Stomach (tissue), 9 donors: ENCODE results near the gene RHCG. TPM values are rescaled to one million over a fixed set of nuclear protein-coding genes. Genes with fewer than 3 reads are reported as not detected.

ENCODE experiments used
- DNase-seq, 2 donors: peaks; one replicate each; pipeline versions ENCODE4 v3.0.0 to v3.0.0-alpha.2; 2013 to 2019
- H3K27ac ChIP-seq, 5 donors: fragments of 200-600 bp in 4 of 5; sonication (generic) in 4 of 5; one replicate each; pipeline ENCODE4 v1.5.1; 2013 to 2019; ENCODE audit warnings: mild to moderate bottlenecking in 1 of 5, moderate library complexity in 1 of 5
- H3K27me3 ChIP-seq, 3 donors: fragments of 200-600 bp; sonication (generic); one replicate each; pipeline ENCODE4 v1.5.1; 2017 to 2019; ENCODE audit warnings: mixed run types in 1 of 3
- H3K36me3 ChIP-seq, 4 donors: fragments of 200-600 bp; sonication (generic); 1 replicate in 3 of 4; 2 replicates in 1 of 4; pipeline ENCODE4 v1.5.1; 2016 to 2019
- H3K4me1 ChIP-seq, 4 donors: fragments of 200-600 bp; sonication (generic); one replicate each; pipeline ENCODE4 v1.5.1; 2016 to 2019
- H3K4me3 ChIP-seq, 4 donors: fragments of 200-600 bp; sonication (generic) in 3 of 4; one replicate each; pipeline ENCODE4 v1.5.1; 2016 to 2019; ENCODE audit warnings: mild to moderate bottlenecking in 1 of 4
- H3K9me3 ChIP-seq, 4 donors: fragments of 200-600 bp; sonication (generic); one replicate each; pipeline ENCODE4 v1.5.1; 2016 to 2019
- EP300 ChIP-seq: sonication (generic); formaldehyde crosslinking; IDR thresholded peaks from one replicate; pipeline ENCODE4 v1.6.1; 2017; ENCODE audit warnings: antibody characterized with exemption
- POLR2A ChIP-seq, 4 donors: fragments of 450-650 bp; IDR thresholded peaks; one replicate each; pipeline ENCODE4 v1.6.1; 2016; ENCODE audit warnings: antibody characterized with exemption in 4 of 4, control low read depth in 2 of 4, mild to moderate bottlenecking in 1 of 4, moderate library complexity in 1 of 4
- POLR2AphosphoS5 ChIP-seq, 3 donors: sonication (generic); formaldehyde crosslinking; IDR thresholded peaks; one replicate each; pipeline ENCODE4 v1.6.1; 2016; ENCODE audit warnings: antibody characterized with exemption in 3 of 3
- WGBS, 5 donors: extraction: QIAGEN DNeasy Blood & Tissue Kit in 3 of 5; methylation state at CpG; one replicate each; pipeline versions ENCODE4 v1.1.5 to v1.1.7; 2013 to 2018; 5-methylcytosine and 5-hydroxymethylcytosine counted together
- intact Hi-C: fragments of 100-400 bp; cut with DNase I; formaldehyde crosslinking; loops from one replicate; pipeline ENCODE4 v1.15.1; 2023; ENCODE audit warnings: low total_unique reads
- polyA plus RNA-seq, 3 donors: library from polyadenylated mRNA; stranded (reverse); fragments of 200-250 nt; gene quantifications; one replicate each; pipeline ENCODE4 v1.2.3, GENCODE V29; 2013
- total RNA-seq, 5 donors: library from RNA; depleted of rRNA; stranded (reverse); fragments of >200 nt; gene quantifications; one replicate each; pipeline versions ENCODE4 v1.1.0 to v1.2.3, GENCODE V29; 2014 to 2016
- TF ChIP-seq, protein P1 (sequence below), 7 experiments: fragments of 450-650 bp in 4 of 7; fragments of 200-600 bp in 3 of 7; sonication (generic) in 3 of 7; IDR thresholded peaks; one replicate each; pipeline ENCODE4 v1.5.1; 2016 to 2019; ENCODE audit warnings: antibody characterized with exemption in 7 of 7, control low read depth in 2 of 7, mild to moderate bottlenecking in 1 of 7
- donor health status: healthy with polysubstance abuse.
- donor health status: Bipolar disorder and iron deficiency.
- donor health status: healthy.

The RHCG gene
- total and polyA plus RNA-seq, 8 donors = 0.19 to 1,120 (median 4.4) TPM; not detected in 2

DNA sequence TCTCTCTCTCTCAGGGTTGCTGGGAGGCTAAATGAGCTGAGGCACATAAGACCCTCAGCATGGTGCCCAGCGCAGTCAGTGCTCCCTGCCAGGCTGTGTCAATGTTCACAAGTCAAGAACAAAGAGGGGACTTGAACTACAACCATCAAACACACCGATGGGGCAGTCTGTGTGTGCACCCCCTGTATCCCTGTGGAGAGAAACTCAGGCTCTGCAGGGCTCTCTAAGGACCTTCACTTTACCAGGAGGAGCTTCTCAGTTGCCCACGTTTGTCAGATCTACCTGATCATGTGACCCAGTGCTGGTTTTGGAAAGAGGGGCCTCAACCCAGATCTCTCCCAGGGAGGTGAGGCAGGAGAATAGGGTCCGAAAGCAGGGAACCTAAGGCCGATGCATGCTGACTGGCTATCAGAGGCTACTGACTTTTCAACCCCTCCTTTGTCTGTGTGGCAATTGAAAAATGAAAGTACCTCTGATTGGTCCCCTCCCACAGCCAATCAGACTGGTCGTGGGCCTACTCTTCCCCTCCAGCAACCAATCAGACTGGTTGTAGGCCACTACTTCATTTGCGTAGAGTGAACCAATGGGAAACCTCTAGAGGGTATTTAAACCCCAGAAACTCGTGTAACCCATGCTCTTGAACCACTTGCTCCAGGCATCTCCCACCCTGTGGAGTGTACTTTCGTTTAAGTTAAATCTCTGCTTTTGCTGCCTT, 34.0 kb downstream of the RHCG start:
- intact Hi-C loops = no loop called here
- no peak overlapping the region for H3K4me3 ChIP-seq
- no peak overlapping the region for H3K27ac ChIP-seq
- WGBS, 5 donors = 73 to 85% (median 78%) methylated on average over 7 to 9 of the region's 9 CpGs
- H3K36me3 ChIP-seq = no peaks in the 10 kb centered on the region
- no peaks in the 10 kb centered on the region for H3K4me1 ChIP-seq
- H3K9me3 ChIP-seq = peaks cover 0 to 2% (median under 1%) of the 10 kb centered on the region in 4 donors
- DNase-seq = no peak
- TF ChIP-seq, protein P1, sequence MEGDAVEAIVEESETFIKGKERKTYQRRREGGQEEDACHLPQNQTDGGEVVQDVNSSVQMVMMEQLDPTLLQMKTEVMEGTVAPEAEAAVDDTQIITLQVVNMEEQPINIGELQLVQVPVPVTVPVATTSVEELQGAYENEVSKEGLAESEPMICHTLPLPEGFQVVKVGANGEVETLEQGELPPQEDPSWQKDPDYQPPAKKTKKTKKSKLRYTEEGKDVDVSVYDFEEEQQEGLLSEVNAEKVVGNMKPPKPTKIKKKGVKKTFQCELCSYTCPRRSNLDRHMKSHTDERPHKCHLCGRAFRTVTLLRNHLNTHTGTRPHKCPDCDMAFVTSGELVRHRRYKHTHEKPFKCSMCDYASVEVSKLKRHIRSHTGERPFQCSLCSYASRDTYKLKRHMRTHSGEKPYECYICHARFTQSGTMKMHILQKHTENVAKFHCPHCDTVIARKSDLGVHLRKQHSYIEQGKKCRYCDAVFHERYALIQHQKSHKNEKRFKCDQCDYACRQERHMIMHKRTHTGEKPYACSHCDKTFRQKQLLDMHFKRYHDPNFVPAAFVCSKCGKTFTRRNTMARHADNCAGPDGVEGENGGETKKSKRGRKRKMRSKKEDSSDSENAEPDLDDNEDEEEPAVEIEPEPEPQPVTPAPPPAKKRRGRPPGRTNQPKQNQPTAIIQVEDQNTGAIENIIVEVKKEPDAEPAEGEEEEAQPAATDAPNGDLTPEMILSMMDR (IDR thresholded peaks at IDR 0.05) = no peak
- TF ChIP-seq EP300 (no peak), POLR2AphosphoS5 (IDR thresholded peaks at IDR 0.05) (no peak), POLR2A (IDR thresholded peaks at IDR 0.05) (no peak)
- peaks cover 0 to 25% (median 0%) of the 10 kb centered on the region in 3 donors for H3K27me3 ChIP-seq

- Histone ChIP-seq H3K36me3 (no peaks in the 10 kb centered on the region), H3K27ac (no peak overlapping the region), H3K9me3 (peaks cover 0 to 10% (median 9%) of the 10 kb centered on the region in 4 donors), H3K4me1 (no peaks in the 10 kb centered on the region), H3K27me3 (peaks cover 0 to 25% (median 0%) of the 10 kb centered on the region in 3 donors), H3K4me3 (no peak overlapping the region)
- WGBS, 5 donors = 68 to 83% (median 77%) methylated on average over 4 of the region's 4 CpGs
- TF ChIP-seq POLR2A (IDR thresholded peaks at IDR 0.05) = no peak
- no peak for TF ChIP-seq POLR2AphosphoS5 (IDR thresholded peaks at IDR 0.05)
- TF ChIP-seq, protein P1 (IDR thresholded peaks at IDR 0.05) = no peak
- TF ChIP-seq EP300 = no peak
- DNase-seq = no peak
- intact Hi-C loops = no loop called here
These were observed 35.0 kb downstream of the RHCG start for GRCh38 chr15:89461386-89461785.

- Histone ChIP-seq H3K27me3 (peaks cover 0 to 25% (median 0%) of the 10 kb centered on the region in 3 donors), H3K4me3 (no peak overlapping the region), H3K36me3 (no peaks in the 10 kb centered on the region), H3K27ac (no peak overlapping the region), H3K4me1 (no peaks in the 10 kb centered on the region), H3K9me3 (peaks cover 0 to 10% (median 9%) of the 10 kb centered on the region in 4 donors)
- intact Hi-C loops = no loop called here
- WGBS, 5 donors = 52 to 80% (median 63%) methylated on average over 1 to 2 of the region's 2 CpGs
- DNase-seq = no peak
- TF ChIP-seq POLR2AphosphoS5 (IDR thresholded peaks at IDR 0.05) (no peak), POLR2A (IDR thresholded peaks at IDR 0.05) (no peak), EP300 (no peak)
- TF ChIP-seq, protein P1 (IDR thresholded peaks at IDR 0.05) = no peak
These were observed 36.3 kb downstream of the RHCG start for GRCh38 chr15:89460048-89460447.

GRCh38 chr15:89459271-89460038, 36.9 kb downstream of the RHCG start:
- Histone ChIP-seq H3K9me3 (peaks cover 0 to 10% (median 9%) of the 10 kb centered on the region in 4 donors), H3K27ac (no peak overlapping the region), H3K4me3 (no peak overlapping the region), H3K27me3 (peaks cover 0 to 25% (median 0%) of the 10 kb centered on the region in 3 donors), H3K36me3 (no peaks in the 10 kb centered on the region), H3K4me1 (no peaks in the 10 kb centered on the region)
- intact Hi-C loops = no loop called here
- 12 to 58% (median 28%) methylated on average over 1 to 2 of the region's 2 CpGs for WGBS, 5 donors
- TF ChIP-seq, protein P1 (IDR thresholded peaks at IDR 0.05) = no peak
- TF ChIP-seq EP300 (no peak), POLR2A (IDR thresholded peaks at IDR 0.05) (no peak), POLR2AphosphoS5 (IDR thresholded peaks at IDR 0.05) (no peak)
- no peak for DNase-seq
